Natural killer cell (primary cell): ENCODE results near the gene EFHB. TPM values are rescaled to one million over a fixed set of nuclear protein-coding genes. Genes with fewer than 3 reads are reported as not detected.
"Not testable (repeated sequence)": the region's sequence is repeated elsewhere in the genome, so short reads cannot be mapped to it uniquely, and the experiment has no call there.

ENCODE experiments used
- ATAC-seq, 3 donors: fragments of 150-1000 bp in 2 of 3; fragments of 200-7000 bp in 1 of 3; cut with Tn5 transposase; 1 replicate in 1 of 3; 2 replicates in 2 of 3; pipeline ENCODE4 v1.10.0; 2021; ENCODE audit warnings: mild to moderate bottlenecking in 2 of 3, moderate library complexity in 2 of 3
- DNase-seq, 2 donors: peaks; one replicate each; pipeline versions ENCODE4 v3.0.0 to v3.0.0-alpha.2; 2013 to 2021; ENCODE audit warnings: mixed read lengths in 1 of 2
- H3K27ac ChIP-seq: one replicate; pipeline ENCODE4 v1.5.1; 2013; ENCODE audit warnings: mild to moderate bottlenecking, low read length
- H3K27me3 ChIP-seq: one replicate; pipeline ENCODE4 v1.6.1; 2013; ENCODE audit warnings: low read length; ENCODE audit not compliant: control insufficient read depth, insufficient read depth
- H3K36me3 ChIP-seq: one replicate; pipeline ENCODE4 v1.6.1; 2013; ENCODE audit warnings: low read length; ENCODE audit not compliant: control insufficient read depth, insufficient read depth
- H3K4me1 ChIP-seq: one replicate; pipeline ENCODE4 v1.6.1; 2013; ENCODE audit warnings: low read length; ENCODE audit not compliant: control insufficient read depth, insufficient read depth
- H3K4me3 ChIP-seq: one replicate; pipeline ENCODE4 v1.5.1; 2013; ENCODE audit warnings: low read length
- H3K9me3 ChIP-seq: one replicate; pipeline ENCODE4 v1.6.1; 2013; ENCODE audit warnings: low read length; ENCODE audit not compliant: control insufficient read depth, insufficient read depth
- H3K27ac Mint-ChIP-seq, 2 donors: one replicate each; pipeline ENCODE4 v1.8.0; 2022; ENCODE audit warnings: mild to moderate bottlenecking in 2 of 2, mixed read lengths in 2 of 2, moderate library complexity in 1 of 2
- H3K27me3 Mint-ChIP-seq, 2 donors: one replicate each; pipeline ENCODE4 v1.8.0; 2022; ENCODE audit warnings: low read depth in 2 of 2, mixed read lengths in 2 of 2
- H3K36me3 Mint-ChIP-seq: one replicate; pipeline ENCODE4 v1.8.0; 2022; ENCODE audit warnings: mixed read lengths
- H3K4me1 Mint-ChIP-seq, 2 donors: one replicate each; pipeline ENCODE4 v1.8.0; 2022; ENCODE audit warnings: mixed read lengths in 2 of 2
- H3K4me3 Mint-ChIP-seq: one replicate; pipeline ENCODE4 v1.8.0; 2022; ENCODE audit warnings: mild to moderate bottlenecking, moderate library complexity, mixed read lengths
- H3K9me3 Mint-ChIP-seq, 2 donors: one replicate each; pipeline ENCODE4 v1.8.0; 2022; ENCODE audit warnings: mixed read lengths in 2 of 2
- CTCF ChIP-seq: fragments of 200-600 bp; IDR thresholded peaks from one replicate; pipeline ENCODE4 v1.8.0; 2022; ENCODE audit warnings: antibody characterized with exemption
- WGBS: methylation state at CpG from one replicate; pipeline ENCODE4 v1.1.7; 2013; ENCODE audit warnings: missing lambda C conversion rate; ENCODE audit not compliant: insufficient coverage; 5-methylcytosine and 5-hydroxymethylcytosine counted together
- intact Hi-C: fragments of 100-400 bp; cut with micrococcal nuclease; formaldehyde crosslinking; loops from one replicate; pipeline ENCODE4 v1.14.2; 2022
- total RNA-seq, 4 donors: library from RNA; stranded (reverse); fragments of 120-200 nt in 1 of 4; gene quantifications; one replicate each; pipeline versions ENCODE4 v1.2.3 to v1.2.4, GENCODE V29; 2013 to 2022

EFHB gene
- total RNA-seq, 3 donors from 2014 or later (not counting 1 experiment from before 2014, with no cell fraction given) = 0.68 to 4.9 TPM; not detected in 1

- no peak overlapping the region for H3K27ac Mint-ChIP-seq
- Histone ChIP-seq H3K9me3 (no peaks in the 10 kb centered on the region), H3K4me1 (no peaks in the 10 kb centered on the region), H3K4me3 (no peak overlapping the region), H3K27ac (no peak overlapping the region), H3K27me3 (no peaks in the 10 kb centered on the region), H3K36me3 (no peaks in the 10 kb centered on the region)
- no peak overlapping the region for H3K4me3 Mint-ChIP-seq
- ATAC-seq (no peak), DNase-seq (no peak)
- WGBS = 83% methylated on average over 1 of the region's 2 CpGs
- no peaks in the 10 kb centered on the region for H3K27me3 Mint-ChIP-seq
- no peak for TF ChIP-seq CTCF
- H3K36me3 Mint-ChIP-seq = no peaks in the 10 kb centered on the region
- H3K9me3 Mint-ChIP-seq = no peaks in the 10 kb centered on the region
- intact Hi-C loops = no loop called here
- H3K4me1 Mint-ChIP-seq = no peaks in the 10 kb centered on the region
These were observed 35.3 kb downstream of the EFHB start for GRCh38 chr3:19898721-19899120.

- 97% methylated on average over 1 of the region's 1 CpG for WGBS
- Mint-ChIP-seq H3K36me3 (no peaks in the 10 kb centered on the region), H3K27me3 (no peaks in the 10 kb centered on the region), H3K4me3 (no peak overlapping the region), H3K9me3 (no peaks in the 10 kb centered on the region), H3K27ac (no peak overlapping the region), H3K4me1 (no peaks in the 10 kb centered on the region)
- Histone ChIP-seq H3K9me3 (no peaks in the 10 kb centered on the region), H3K27ac (no peak overlapping the region), H3K36me3 (no peaks in the 10 kb centered on the region), H3K27me3 (no peaks in the 10 kb centered on the region), H3K4me3 (no peak overlapping the region), H3K4me1 (no peaks in the 10 kb centered on the region)
- DNase-seq (no peak), ATAC-seq (no peak)
- no peak for TF ChIP-seq CTCF
- intact Hi-C loops = no loop called here
These were observed 42.3 kb downstream of the EFHB start for GRCh38 chr3:19891740-19892139.

GRCh38 chr3:19888428-19889152 lies 45.4 kb downstream of the EFHB start:
- H3K27ac Mint-ChIP-seq = no peak overlapping the region
- H3K4me1 Mint-ChIP-seq = no peaks in the 10 kb centered on the region
- DNase-seq (no peak), ATAC-seq (no peak)
- TF ChIP-seq CTCF = no peak
- no peaks in the 10 kb centered on the region for H3K4me1 ChIP-seq
- H3K36me3 ChIP-seq = no peaks in the 10 kb centered on the region
- H3K9me3 ChIP-seq = no peaks in the 10 kb centered on the region
- H3K4me3 Mint-ChIP-seq = no peak overlapping the region
- H3K4me3 ChIP-seq = no peak overlapping the region
- H3K27me3 Mint-ChIP-seq = no peaks in the 10 kb centered on the region
- H3K36me3 Mint-ChIP-seq = no peaks in the 10 kb centered on the region
- H3K27me3 ChIP-seq = no peaks in the 10 kb centered on the region
- H3K27ac ChIP-seq = no peak overlapping the region
- intact Hi-C loops = no loop called here
- H3K9me3 Mint-ChIP-seq = no peaks in the 10 kb centered on the region
- WGBS = 88% methylated on average over 2 of the region's 5 CpGs

GRCh38 chr3:19887122-19887521 lies 46.9 kb downstream of the EFHB start:
- 92% methylated on average over 3 of the region's 4 CpGs for WGBS
- H3K27me3 ChIP-seq, H3K27ac ChIP-seq, H3K9me3 ChIP-seq, H3K27me3 Mint-ChIP-seq, H3K36me3 ChIP-seq, H3K36me3 Mint-ChIP-seq, H3K4me3 Mint-ChIP-seq, DNase-seq, ATAC-seq, H3K4me1 Mint-ChIP-seq, H3K4me1 ChIP-seq, intact Hi-C loops, H3K9me3 Mint-ChIP-seq, H3K4me3 ChIP-seq, H3K27ac Mint-ChIP-seq: not testable (repeated sequence)
